Ramos (cell line): ENCODE results near the gene RCAN2.
"Not testable (repeated sequence)": the region's sequence is repeated elsewhere in the genome, so short reads cannot be mapped to it uniquely, and the experiment has no call there.

Experiments used
- in situ Hi-C: fragments of 300-500 bp; cut with MboI; formaldehyde crosslinking; loops from one replicate; pipeline ENCODE4 v1.14.3; 2022; ENCODE audit warnings: low sequenced_read_pairs; ENCODE audit not compliant: unreplicated experiment

Gene RCAN2

GRCh38 chr6:46444772-46445454 is 46.3 kb downstream of the RCAN2 start:
- in situ Hi-C loops, result no loop called here

- in situ Hi-C loops, result no loop called here
These were observed 47.6 kb downstream of the RCAN2 start for GRCh38 chr6:46443623-46444022.

- in situ Hi-C loops, result no loop called here
These were observed 50.6 kb downstream of the RCAN2 start for GRCh38 chr6:46440641-46441040.

- in situ Hi-C loops, result no loop called here
These were observed 51.1 kb downstream of the RCAN2 start for GRCh38 chr6:46440141-46440540.

GRCh38 chr6:46438245-46438644 is 53.0 kb downstream of the RCAN2 start:
- in situ Hi-C loops, result no loop called here

- in situ Hi-C loops, result no loop called here
These were observed 53.5 kb downstream of the RCAN2 start for GRCh38 chr6:46437671-46438221.

GRCh38 chr6:46422619-46423018 is 68.6 kb downstream of the RCAN2 start:
- in situ Hi-C loops, result no loop called here

GRCh38 chr6:46421939-46422338 is 69.3 kb downstream of the RCAN2 start:
- in situ Hi-C loops, result no loop called here

GRCh38 chr6:46420921-46421638 is 70.2 kb downstream of the RCAN2 start:
- in situ Hi-C loops, result no loop called here

- in situ Hi-C loops, result loop anchor here (5.0 to 10.0 kb wide), 2 partner anchors 195 to 358 kb away; no protein-coding TSS in a partner anchor
These were observed 71.7 kb downstream of the RCAN2 start for GRCh38 chr6:46419576-46420002.

- in situ Hi-C loops, result loop anchor here (5.0 to 10.0 kb wide), 2 partner anchors 190 to 322 kb away; no protein-coding TSS in a partner anchor
These were observed 76.9 kb downstream of the RCAN2 start for GRCh38 chr6:46414398-46414797.

- in situ Hi-C loops, result loop anchor here (5.0 to 10.0 kb wide), 2 partner anchors 188 to 320 kb away; no protein-coding TSS in a partner anchor
These were observed 78.6 kb downstream of the RCAN2 start for GRCh38 chr6:46412662-46413061.

- in situ Hi-C loops, result loop anchor here (5.0 to 10.0 kb wide), 2 partner anchors 187 to 319 kb away; no protein-coding TSS in a partner anchor
These were observed 79.6 kb downstream of the RCAN2 start for GRCh38 chr6:46411456-46412197.

GRCh38 chr6:46410334-46410953 is 80.8 kb downstream of the RCAN2 start:
- in situ Hi-C loops, result loop anchor here (5.0 to 10.0 kb wide), 2 partner anchors 186 to 318 kb away; no protein-coding TSS in a partner anchor

GRCh38 chr6:46407776-46408530 is 83.3 kb downstream of the RCAN2 start:
- in situ Hi-C loops, result no loop called here

- in situ Hi-C loops, result no loop called here
These were observed 84.0 kb downstream of the RCAN2 start for GRCh38 chr6:46407246-46407645.

GRCh38 chr6:46405620-46406180 is 85.5 kb downstream of the RCAN2 start:
- in situ Hi-C loops, result not testable (repeated sequence)

GRCh38 chr6:46400898-46401297 is 90.4 kb downstream of the RCAN2 start:
- in situ Hi-C loops, result no loop called here

- in situ Hi-C loops, result no loop called here
These were observed 95.7 kb downstream of the RCAN2 start for GRCh38 chr6:46395530-46395929.
